GM04504 (cell line): Measurements from ENCODE around the gene FBXL17.
A peak's percentile ranks its signal among the peaks of the same experiment; 100 is the strongest.

Experiments
- DNase-seq: peaks from one replicate; pipeline ENCODE4 v3.0.0-alpha.2; 2012; ENCODE audit warnings: low read depth

The FBXL17 gene

DNA sequence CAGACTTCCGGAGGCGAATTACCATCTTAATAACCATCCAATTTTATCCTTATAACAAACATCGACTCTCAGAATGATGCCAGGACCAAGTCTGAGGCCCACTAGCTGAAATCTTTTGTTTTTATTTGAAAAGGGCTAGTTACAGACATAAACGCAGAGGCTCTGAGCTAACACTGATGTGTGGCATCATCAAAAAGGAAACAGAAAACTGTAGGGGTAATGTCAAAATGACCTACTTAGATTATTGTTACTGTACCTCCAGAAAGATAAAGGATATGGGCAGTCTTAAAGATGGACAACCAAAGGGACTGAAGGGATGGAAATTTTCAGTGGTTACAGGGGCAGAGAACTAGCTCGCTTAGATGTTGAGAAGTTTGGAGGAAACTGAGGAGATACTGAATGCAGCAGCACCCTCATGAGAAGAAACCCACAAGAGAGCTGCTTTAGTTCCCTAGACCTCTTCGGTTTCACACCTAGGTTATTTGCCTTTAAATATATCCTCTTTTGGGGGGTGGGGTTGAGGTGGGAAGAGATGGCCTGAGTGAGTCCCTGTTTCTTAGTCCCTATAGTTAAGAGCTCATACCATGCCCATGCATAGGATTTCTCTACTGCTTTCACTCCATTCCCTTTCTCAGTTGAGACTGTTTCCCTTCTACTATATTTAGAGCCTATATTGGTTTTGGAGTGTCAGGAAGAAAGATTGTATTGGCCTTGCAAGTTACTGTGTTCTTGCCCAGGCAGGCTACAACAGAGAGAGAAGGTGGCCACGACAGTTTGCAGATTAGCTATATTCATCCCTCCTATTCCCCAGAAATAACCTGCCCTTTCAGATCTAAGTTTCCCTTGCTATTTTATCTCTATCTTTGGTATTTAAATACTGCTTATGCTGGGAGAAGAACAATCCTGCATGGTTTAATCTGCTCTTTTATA is 390.8 kb downstream of the FBXL17 start:
- no peak for DNase-seq

- no peak for DNase-seq
These were observed 396.8 kb downstream of the FBXL17 start for GRCh38 chr5:107985144-107985543.

DNA sequence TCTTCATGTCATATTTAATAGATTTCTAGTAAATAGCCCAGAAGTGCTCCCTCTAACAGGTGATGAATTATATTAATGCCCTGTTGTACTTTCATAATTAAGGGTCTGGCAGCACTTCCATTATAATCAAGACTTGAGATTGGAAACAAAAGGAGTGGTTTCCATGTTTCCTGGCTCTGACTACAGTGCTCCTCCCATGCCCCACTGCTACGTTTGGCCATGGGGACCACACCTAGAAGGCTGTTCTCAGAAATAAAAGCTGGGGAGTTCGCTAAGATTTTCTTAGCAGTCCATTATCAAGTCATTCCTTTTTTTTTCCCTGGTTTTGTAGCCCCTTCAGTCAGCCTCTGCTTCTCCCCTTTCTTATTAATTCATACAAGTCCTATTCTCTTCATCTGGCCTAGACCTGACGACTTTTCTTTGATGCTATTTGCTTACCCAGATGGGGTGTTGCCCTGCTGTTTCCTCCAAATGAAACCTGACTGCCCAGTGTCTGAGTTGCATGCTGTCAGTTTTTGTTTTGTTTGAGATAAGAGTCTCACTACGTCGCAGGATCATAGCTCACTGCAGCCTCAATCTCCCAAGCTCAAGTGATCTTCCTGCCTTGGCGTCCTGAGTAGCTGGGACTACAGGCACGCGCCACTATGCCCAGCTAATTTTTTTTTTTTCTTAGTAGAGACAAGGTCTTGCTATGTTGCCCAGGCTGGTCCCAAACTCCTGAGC is 399.0 kb downstream of the FBXL17 start:
- DNase-seq = no peak

- no peak for DNase-seq
These were observed 400.8 kb downstream of the FBXL17 start for GRCh38 chr5:107980923-107981692.

- DNase-seq = no peak
These were observed 402.0 kb downstream of the FBXL17 start for GRCh38 chr5:107979900-107980299.

- no peak for DNase-seq
These were observed 402.6 kb downstream of the FBXL17 start for GRCh38 chr5:107979291-107979690.

DNA sequence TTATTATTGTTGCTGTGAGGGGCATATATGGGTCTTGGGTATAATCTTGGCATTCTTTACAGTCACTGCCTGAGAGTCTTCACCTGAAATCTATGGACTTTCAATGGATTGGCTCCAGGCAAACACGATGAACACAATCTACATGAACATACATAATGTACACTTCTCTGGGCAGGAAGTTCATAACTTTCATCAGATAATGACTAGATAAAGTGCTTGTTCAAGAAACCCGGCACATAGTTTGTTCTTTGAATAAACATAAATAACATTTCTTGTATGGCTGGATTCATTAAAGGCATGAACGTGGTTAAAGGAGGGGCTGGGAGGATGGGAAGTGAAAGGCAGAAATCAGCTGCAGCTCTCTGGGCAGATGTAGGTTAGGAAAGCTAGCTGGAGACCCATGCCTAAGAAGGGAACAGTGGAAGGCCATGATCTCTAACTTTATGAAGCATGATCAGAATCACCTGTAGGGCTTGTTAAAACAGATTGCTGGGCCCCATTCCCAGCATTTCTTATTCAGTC is 404.3 kb downstream of the FBXL17 start:
- no peak for DNase-seq

DNA sequence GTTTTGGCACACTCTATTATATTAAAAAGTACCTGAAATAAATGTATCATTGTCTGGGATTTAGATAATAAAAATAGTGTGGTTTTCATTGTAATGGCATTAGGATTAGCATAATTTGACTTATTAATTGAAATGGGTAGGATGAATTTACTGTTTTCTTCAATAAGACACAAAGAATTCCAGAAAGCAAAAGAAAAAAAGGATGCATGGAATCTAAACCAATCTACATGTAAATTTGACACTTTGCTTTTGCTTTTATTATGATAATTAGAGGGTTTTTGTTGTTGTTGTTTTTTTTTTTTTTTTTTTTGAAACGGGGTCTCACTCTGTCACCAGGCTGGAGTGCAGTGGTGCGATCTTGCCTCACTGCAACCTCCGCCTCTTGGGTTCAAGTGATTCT is 406.3 kb downstream of the FBXL17 start:
- DNase-seq = no peak

- DNase-seq = no peak
These were observed 410.1 kb downstream of the FBXL17 start for GRCh38 chr5:107971846-107972245.

DNA sequence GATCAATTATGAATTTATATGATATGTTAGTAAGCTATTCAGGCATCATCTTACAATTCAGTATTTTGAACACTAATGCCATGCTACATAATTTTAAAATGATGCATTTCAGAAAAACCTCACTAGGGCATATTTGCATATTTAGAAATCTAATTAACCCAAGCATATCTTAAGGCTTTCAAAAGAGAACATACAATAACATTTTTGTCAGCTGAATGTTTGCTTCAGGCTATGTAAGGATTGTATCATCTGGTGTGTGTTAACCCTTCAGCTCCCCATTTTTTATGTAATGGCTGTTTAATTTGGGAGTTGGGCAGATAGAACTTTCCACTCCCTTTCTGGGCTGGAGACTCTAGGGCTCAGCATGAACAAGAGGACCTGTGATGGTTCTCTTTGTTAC is 412.1 kb downstream of the FBXL17 start:
- DNase-seq = no peak

DNA sequence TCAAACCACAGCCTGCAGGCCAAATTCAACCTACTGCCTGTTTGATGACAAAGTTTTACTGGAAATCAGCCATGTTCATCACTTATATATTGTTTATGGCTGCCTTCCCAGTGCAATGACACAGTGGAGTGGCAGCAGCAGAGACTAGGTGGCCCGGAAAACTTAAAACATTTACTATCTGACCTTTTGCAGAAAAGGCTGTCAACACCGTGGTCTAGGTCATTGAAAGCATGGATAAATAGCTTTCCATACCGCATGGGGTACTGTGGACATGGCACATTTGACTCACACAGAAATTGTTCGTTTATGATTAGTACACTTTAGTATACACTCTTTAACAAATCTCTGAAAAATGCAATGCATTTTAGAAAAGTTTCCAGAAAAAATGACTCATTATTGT is 412.9 kb downstream of the FBXL17 start:
- no peak for DNase-seq

DNA sequence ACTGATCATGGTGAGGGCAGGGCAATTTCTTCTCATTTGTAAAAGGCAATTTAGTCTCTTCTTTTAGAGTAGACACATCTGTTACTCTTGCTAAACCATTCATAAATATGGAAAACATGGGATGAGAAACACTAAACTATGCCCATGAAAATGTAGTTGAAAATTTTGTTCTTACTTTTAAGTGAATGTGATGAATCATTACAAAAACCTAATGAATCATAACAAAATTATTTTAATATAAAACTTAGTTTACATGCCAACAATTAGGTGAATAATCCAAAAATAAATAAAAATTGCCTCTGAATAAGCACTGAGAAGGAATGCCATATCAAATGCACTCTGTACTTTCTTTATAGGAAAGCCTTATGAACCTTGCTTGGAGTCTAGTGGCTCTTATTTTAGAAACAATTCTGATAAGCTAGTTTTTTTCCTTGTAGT is 413.5 kb downstream of the FBXL17 start:
- peak; percentile 16 for DNase-seq

GRCh38 chr5:107966201-107966600 is 415.7 kb downstream of the FBXL17 start:
- no peak for DNase-seq

DNA sequence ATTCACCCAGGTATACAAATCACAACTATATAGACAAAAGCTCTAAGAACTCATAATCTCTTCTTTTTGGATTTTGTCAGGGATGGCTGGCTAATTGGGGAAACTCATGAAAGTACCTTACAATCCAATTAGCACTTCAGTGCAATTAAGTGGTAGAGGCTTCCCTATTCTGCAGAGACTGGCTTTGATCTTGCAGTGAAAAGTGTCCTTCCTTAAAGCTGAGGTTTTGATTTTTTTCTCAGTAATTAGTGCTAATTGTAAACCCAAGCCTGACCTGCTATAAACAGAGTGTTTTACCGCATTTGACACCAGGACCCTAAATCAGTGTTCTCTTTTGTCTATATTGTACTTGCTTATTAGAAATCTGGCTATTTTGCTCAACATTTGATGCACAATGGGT is 417.2 kb downstream of the FBXL17 start:
- no peak for DNase-seq

DNA sequence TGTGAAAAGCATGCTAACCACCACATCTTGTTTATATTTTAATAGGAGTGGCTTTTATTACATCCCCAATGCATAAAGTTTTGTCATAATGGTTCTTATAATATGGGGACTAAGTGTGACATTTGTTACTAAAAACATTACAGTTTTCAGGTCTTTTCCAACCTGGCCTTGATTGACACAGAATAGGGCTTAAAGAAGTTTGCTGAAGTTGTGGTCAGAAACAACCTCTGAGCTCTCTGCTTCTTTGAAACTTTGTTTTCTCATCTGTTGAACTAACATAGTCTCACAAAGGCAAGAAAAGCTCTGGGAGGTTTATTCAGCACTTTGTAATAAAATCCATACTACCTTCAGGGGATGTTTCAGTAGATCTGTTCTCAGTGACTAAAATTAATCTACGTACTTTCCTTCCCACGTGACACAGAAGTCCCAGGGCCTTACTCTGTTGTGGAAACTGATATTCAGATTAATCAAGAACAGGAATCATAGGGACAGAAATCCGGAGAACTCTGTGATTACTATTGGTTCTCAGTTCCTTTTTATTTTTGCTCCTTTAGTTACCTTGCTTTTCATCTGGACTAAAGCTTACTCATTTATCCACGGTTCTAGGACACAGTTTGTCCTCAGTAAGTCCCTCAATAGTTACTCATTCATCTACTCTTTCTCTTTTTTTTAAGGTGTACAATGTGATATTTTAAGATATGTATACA is 422.2 kb downstream of the FBXL17 start:
- no peak for DNase-seq

- DNase-seq = no peak
These were observed 423.0 kb downstream of the FBXL17 start for GRCh38 chr5:107958861-107959260.

DNA sequence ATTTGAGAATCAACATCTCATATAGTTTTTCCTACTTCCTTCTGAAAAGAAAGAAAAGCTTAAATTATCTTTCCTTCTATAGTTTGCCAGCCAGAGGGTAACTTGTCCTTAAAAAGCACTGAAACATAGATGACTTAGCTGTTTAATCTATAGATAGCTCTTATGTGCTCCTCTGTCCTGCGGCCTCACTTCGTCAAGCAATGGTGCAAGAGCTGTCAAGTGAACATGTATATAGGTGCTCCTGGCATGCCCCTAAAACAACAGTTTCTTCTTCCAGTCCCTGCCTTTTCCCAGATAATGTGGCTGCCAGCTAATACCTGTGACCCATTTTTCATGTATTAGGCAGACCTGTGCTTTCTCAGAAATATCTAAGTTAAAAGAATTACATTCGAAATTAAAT is 423.5 kb downstream of the FBXL17 start:
- no peak for DNase-seq

- no peak for DNase-seq
These were observed 424.8 kb downstream of the FBXL17 start for GRCh38 chr5:107957051-107957450.

DNA sequence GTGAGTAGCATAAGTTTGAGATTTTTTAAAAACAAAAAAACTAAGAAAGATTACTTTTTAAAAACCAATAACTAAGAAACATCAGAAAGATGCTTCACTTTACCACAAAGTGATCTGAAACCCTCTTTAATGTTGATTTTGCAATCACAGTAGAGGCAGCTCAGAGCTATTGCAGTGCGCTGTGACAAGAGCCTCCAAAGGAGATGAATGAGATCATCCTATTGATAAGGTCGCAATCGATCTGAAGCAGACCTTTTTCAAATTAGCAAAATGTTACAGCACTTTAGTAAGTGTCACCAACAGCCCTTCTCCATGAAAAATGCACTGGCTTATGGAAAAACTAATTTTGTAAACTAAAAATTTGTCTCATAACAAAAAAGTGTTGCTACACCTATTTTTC is 426.6 kb downstream of the FBXL17 start:
- DNase-seq = no peak

DNA sequence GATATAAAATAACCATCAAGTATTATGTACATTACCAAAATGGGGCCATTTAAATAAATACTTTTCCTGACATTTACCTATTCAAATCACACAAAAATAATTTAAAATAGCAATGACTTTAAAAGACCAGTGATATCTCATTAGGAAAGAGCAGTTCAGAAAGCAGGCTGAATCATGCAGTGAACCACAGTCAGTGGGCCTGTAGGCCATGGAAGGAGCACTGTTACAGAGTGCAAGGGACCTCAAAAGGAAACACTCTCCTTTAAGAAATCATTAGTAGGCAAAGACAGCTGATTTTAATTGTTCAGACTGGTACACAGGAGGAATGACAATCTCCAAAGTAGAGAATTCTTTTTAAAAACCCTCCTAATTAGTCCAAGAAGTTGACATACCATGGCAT is 427.6 kb downstream of the FBXL17 start:
- no peak for DNase-seq

DNA sequence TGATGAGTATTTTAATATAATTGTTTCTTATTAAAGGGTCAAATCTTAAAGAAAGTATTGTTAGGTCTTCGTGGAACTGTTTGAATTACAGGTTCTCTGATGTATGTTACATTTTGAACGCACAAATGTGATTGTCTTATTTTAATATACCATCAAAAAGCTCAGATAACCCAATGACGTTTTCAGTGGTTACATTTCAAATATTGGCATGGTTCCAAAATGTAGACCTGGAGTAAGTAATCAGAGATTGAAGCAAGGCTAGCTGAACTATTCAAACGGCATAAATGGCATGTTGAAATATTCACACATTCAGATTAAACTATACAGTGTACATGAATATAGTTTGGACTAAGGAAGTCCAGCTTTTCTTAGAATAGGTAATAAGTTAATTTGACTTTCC is 429.4 kb downstream of the FBXL17 start:
- DNase-seq = no peak

DNA sequence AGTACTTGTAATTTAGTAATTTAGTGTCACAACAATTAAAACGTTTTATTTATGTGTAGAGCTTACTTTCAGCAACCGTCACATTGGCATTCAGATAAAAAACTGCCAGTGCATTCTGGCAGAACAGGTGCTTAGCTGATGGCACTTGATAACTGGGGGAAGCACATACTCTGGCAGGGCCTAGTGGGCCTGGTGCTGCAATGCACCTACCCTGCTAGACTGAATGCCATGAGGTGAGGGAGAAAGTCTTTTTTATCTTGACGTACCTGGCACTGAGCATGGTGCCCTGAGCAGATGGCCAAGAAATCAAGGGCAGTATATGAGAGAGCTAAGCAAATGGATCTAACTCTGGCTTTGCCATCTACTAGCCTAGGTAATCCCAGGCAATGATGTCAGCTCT is 430.6 kb downstream of the FBXL17 start:
- DNase-seq = no peak
